NCI-H1930 (cell line): ENCODE results near the gene CNST.
"Not testable (repeated sequence)": the region's sequence is repeated elsewhere in the genome, so short reads cannot be mapped to it uniquely, and the experiment has no call there.

Experiments
- DNase-seq, 2 experiments: peaks; one replicate each; lab custom pipeline; 2025; lab: John Stamatoyannopoulos, UW

CNST gene

DNA sequence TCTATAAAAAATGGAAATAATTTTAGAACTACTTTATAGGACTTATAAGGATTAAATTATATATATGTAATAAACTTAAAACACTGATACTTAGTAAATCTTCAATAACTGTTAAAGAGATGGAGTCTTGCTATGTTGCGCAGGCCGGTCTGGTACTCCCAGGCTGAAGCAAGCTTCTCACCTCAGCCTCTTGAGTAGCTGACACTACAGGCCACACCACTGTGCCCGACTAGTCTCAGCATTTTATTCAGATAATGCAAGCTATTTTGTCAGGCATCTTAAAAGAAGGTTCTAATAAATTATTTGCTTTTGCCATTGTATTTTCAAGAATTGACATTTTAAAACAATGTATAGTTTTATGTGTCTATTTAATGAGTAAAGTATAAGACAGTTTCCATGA lies 20.8 kb downstream of the CNST start:
- no peak for DNase-seq

DNA sequence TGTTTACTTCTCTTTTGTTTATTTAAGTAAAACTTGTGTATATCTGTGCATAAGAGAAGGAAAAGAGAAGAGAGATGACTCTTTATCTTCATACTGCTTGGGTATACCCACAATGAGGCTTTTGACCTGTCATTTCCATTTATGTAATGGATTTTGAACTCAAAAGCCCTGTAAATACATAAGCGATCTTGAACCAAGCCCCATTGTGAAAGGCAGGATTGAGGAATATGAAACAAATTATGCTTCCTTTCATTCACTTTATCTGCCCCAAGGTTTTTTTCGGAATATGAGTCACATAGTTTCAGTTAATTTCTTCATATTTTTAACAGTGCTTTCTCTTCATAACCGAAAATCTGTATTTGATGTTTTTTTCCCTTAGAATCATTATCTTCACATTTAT lies 21.4 kb downstream of the CNST start:
- DNase-seq: no peak

DNA sequence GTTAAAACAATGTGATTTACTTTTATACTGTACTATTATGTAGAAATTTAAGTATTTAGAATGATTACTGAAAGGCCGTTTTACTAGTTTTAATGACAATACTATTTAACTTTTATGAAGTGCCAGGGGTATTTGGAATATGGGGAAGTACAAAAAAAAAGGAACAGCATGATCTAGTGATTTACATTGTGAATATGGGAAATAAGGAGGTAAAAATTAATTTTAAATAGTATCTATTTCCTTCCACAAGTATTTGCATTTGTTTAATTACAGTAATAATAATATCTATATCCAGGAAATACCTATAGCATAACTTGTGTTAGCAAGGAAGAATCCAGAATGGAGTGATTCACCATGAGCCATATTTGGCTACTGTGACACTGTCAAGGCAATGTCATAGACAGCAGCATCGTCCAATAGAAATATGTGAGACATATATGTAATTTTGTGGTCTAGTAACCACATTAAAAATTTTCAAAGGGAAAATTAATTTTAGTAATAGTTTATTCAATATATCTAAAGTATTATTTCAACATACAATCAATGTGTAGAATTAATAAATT lies 22.0 kb downstream of the CNST start:
- DNase-seq: no peak

DNA sequence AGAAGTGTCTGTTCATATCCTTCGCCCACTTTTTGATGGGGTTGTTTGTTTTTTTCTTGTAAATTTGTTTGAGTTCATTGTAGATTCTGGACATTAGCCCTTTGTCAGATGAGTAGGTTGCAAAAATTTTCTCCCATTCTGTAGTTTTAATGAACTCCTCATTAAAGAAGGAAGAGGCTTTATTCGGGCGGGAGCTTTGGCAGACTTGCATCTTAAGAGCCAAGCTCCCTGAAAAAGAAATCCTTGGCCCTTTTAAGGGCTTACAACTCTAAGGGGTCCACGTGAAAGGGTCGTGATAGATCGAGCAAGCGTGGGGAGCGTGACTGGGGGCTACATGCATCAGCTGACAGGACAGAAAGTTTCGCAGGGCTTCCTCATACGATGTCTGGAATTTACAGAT lies 23.7 kb downstream of the CNST start:
- DNase-seq: not testable (repeated sequence)

DNA sequence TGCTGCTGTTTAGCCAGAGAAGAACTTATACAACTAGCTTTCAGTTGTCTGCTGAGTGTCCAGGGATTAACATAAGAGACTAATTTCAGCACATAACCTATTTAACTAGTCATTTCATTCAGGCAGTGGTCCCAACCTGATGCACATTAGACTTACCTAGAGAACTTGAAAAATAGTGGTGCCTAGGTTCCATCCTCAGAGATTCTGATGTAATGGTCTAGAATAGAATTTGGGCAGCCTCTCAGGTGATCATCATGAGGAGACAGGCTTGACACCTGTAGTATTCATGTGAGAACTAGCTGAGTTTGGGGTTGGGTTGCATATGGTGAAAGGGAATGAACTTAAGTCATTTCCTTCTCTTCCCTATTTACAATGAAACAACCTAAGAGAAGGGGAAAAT lies 24.8 kb downstream of the CNST start:
- DNase-seq: no peak

DNA sequence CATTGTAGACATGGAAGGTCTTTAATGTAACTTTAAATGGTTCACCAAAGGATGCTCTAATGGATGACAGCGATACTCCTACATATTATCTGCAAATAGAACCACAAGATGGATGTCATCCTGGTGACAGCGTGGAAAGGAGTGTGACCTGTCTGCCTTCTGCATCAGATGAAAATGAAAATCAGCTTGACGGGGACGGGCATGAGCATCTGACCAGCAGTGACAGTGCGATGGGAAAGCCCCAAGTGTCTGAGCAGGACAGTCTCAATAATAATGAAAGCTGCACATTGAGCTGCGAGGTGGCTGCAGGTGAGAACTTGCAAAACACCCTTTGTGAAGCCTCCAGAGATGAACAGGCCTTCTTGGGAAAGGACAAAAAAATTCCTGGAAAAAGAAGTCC lies 25.2 kb downstream of the CNST start:
- DNase-seq: no peak

DNA sequence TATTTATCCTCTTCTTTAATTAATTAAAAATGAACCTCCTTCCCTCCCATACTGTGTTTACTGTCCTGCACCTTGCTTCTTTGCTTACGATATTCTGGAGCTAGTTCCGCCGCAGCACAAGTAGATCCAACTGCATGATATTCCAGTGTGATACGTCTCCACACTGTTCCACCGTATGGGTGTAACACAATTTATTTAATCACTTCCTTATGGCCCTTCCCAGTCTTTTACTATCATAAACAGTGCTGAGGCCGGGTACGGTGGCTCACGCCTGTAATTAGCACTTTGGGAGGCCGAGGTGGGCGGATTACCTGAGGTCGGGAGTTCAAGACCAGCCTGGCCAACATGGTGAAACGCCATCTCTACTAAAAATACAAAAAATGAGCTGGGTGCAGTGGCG lies 25.7 kb downstream of the CNST start:
- no peak for DNase-seq

DNA sequence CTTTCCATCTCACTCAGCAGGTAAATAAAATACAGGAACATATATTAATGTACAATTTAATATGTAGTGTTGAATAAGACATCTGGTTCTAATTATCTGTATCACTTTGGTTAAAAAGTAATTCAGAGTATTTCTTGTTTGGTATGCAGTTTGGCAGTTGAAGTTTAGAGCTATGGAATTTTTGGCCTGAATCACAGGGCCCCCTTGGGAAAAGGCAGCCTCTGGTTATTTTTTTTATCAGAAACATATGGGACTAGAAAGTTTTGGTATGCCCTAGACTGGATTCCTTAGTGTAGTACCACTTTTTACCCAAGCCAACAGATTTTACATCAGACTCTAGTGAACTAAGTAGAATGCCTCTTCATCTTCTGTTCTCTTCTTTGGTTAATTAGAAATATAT lies 26.4 kb downstream of the CNST start:
- no peak for DNase-seq

DNA sequence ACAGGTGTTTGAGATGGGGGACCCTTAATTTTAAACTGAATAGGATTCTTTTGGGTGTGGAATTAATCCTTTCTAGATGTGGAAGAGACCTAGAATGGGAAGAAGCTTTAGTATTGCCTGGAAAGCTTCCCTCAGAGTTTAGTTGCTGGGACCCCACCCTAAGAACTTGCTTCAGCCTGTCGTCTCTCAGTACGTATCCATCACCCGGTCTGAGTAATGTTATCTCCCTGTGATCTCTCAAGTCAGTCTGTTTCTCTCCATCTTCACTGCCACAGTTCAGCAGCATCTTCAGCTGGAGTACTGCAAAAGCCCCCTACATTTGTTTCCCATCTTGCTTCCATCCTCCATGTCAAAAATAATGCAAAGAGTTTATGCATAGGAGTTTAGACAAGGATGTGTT lies 28.9 kb downstream of the CNST start:
- DNase-seq: no peak

DNA sequence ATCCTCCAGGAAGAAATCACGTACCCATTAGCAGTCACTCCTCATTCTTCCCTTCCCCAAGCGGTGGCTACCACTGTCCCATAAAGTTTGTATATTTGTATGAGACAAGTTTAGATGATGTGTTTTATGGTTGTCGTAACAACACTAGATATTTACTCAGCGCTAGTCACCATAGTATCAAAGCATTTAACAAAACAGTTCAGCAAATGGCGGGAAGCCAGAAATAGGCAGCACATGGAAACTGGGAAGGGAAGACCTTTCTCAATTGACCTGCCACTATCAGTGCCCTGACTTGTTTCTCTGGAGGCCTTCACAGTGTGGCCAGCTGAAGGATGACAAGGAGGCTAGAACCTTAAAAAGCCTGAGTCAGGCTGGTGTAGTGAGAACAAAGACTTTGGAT lies 31.1 kb downstream of the CNST start:
- DNase-seq: no peak

DNA sequence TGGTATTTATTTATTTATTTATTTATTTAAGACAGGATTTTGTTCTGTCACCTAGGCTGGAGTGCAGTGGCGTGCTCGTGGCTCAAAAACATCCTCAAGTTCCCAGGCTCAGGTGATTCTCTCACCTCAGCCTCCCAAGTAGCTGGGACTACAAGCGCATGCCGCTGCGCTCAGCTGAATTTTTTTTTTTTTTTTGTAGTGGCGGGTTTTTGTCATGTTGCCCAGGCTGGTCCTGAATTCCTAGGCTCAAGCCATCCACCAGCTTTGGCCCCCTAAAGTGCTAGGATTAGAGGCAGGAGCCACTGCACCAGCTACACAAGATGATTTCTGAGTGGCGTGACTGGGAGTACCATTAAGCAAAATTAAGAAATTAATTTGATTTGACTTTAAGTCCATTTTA lies 31.7 kb downstream of the CNST start:
- DNase-seq: no peak

DNA sequence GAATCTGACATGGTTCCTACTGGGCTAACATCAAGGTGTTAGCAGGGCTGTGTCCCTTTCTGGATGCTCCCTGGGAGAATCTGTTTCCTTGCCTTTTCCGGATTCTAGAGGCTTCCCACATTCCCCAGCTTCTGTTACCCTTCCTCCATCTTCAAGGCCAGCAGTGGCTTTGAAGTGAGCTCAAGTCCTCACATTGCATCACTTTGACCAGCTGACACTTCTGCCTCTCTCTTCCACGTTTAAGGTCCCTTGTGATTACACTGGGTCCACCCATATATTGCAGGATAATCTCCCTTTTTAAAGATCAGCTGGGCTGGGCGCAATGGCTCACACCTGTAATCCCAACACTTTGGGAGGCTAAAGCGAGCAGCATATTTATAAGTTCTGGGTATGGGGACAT lies 33.1 kb downstream of the CNST start:
- DNase-seq: no peak

DNA sequence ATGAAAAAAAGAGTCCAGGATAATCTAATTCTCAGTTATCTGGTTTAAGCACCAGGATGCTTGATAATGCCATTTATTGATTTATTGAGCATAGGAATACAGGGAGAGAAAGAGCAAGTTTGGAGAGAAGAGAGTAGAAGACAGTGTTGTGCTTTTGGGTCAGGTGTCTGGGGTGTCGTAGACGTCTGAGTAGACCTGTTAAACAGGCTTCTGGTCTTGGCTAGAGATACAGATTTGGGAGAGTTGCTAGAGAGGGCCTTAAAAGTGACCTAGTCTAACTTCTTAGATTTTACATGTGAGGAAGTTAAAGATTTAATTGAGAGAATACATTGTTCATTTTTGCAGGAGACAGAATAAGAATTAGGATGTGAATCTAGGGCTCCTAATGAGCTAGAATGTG lies 34.3 kb downstream of the CNST start:
- no peak for DNase-seq

DNA sequence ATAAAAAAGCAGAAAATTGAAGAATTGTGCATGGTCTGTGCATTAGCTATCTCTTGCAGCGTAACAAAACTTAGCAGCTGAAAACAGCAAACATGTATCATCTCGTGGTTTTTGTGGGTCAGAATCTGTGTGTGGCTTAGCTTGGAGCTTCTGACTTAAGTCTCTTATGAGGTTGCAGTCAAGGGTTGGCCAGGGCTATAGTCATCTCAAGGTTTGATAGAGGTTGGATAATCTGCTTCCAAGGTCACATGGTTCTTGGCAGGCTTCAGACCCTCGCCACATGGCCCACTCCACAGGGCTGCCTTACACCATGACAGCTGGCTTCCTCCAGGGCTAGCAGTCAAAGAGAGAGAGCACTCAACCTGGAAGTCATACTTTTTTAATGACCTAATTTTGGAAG lies 35.9 kb downstream of the CNST start:
- DNase-seq: no peak

DNA sequence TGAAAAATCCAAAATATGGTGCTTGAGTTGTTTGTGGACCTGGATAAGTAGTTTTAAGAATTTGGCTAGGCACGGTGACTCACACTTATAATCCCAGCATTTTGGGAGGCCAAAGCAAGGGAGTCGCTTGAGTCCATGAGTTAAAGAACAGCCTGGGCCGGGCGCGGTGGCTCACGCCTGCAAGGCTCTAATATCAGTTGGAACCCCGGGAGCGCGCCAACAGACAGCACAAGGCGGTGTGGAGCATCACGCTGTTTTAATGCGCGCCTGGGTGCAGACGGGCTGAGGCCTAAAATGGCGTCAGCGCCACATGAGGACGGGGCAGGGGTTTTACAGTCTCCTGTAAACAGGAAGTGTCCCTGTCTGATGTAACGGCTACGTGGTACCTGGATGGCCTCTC lies 39.0 kb downstream of the CNST start:
- not testable (repeated sequence) for DNase-seq

DNA sequence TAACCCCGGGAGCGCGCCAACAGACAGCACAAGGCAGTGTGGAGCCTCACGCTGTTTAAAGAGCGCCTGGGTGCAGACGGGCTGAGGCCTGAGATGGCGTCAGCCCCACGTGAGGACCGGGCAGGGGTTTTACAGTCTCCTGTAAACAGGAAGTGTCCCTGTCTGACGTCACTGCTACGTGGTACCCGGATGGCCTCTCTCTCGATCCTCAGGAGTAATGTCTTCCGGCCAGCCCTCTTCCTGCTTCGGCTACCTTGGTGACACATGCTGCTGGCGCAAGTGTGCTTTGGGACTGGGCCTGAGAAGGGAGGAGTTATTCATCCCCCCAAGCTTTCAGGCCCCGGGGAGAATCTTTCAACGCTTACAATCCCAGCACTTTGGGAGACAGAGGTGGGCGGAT lies 41.2 kb downstream of the CNST start:
- DNase-seq: no peak

DNA sequence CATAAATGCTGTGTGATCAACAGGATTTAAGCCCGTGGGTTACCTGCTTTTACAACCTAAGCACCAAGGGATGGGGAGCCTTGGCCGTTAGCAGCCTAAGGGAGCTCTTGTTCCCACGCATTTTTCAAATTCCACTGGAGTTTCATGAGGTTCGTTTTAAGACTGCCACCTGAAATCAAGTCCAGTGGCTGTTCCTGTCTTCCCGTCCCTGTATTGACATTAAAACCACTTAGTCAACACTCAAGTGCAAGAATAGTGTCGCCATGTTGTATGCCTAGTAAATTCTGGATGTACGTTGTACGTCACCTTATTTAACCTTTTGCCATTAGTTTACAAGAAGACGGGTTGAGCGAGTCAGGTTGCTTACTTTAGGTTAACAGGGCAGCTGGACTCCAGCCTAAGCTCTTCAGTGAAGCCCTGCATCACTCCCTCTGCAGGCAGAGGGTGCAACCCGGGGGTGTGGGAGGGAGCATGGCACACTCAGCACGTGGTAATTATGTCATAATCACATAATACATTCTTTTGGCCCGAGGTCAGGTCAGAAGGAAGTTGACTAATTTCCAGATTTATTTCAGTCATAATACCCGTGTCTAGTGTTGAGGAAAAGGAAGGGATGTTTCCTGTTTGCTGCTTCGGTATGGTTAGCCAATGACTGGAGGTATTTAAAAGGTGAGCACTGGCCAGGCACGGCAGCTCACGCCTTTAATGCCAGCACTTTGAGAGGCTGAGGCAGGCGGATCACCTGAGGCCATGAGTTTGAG lies 42.5 kb downstream of the CNST start:
- DNase-seq: no peak

DNA sequence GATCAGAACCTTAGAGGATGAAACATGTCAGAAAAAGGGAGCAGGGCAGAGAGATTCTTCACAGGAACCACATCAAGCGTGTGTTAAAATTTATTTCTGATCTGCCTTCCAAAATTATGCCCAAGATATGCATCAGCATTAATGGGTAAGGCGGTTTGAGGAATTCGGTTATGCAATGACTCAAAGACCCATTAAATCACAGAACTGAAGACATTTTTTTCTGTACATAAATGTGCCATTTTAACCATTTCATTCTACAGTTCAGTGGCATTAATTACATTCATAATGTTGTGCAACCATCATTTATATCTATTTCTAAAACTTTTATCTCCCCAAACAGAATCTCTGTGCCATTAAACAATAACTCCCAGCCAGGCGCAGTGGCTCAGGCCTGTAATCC lies 43.4 kb downstream of the CNST start:
- no peak for DNase-seq

DNA sequence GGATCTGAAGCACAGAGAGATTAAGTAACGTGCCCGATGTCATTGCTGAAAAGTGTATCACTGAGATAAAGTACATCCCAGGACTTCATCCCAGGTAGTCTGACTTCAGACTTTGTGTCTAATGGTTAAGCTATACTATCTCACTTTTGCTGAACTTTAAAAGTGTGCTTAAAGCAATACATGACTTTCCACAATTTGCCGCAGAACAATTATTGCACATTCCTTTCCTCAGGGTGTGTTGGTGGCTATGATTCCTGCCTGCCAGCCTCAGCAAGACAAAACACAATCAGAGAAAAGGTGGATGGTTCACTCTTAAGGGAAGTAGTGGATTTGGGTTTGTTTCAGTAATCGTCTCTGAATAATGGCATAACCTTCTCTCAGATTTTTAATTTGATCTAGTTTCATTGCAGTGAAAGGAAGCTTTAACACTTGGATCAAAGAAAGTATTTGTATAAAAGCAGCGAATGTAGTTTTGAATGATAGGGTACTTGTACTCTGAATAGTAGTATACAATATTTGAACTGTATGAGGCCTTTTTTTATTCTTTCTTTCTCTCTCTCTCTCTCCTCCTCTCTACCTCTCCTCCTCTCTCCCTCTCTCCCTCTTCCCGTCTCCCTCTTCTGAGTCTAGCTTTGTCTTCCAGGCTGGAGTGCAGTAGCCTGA lies 47.0 kb downstream of the CNST start:
- no peak for DNase-seq

DNA sequence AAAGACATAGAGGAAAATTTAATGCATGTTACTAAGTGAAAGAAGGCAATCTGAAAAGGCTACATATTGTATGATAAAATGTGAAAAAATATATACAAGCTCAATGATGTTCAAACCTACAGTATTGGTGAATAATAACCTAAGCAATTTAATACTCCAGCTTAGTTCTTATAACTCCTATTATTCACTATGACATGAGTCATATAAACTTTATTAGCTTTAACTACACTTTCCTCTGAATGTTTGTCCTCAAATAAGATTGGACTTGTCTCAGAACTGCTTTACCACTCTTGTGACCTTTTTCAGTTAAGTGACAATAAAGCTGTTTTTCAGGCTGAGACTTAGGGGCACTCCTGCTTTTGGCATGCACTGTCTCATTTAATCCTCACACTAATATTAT lies 50.9 kb downstream of the CNST start:
- DNase-seq: no peak

DNA sequence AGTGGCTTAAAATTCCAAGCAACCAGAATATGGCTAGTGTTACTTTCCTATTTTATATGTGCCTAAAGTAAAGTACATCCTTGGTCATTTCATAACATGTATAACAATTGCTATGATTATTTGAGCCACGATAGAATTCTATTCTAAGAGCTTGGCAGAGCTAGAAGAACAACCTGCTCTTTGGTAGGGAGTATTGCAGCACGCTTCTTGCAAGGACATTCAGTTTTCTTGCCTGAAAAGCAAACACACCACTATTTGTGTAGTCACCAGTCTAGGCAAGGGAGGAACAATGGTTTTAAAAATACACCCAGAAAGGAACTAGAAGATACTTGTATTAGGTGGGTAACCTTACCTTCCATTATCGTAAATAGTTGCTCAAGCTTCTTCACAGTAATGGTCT lies 51.5 kb downstream of the CNST start:
- DNase-seq: no peak

DNA sequence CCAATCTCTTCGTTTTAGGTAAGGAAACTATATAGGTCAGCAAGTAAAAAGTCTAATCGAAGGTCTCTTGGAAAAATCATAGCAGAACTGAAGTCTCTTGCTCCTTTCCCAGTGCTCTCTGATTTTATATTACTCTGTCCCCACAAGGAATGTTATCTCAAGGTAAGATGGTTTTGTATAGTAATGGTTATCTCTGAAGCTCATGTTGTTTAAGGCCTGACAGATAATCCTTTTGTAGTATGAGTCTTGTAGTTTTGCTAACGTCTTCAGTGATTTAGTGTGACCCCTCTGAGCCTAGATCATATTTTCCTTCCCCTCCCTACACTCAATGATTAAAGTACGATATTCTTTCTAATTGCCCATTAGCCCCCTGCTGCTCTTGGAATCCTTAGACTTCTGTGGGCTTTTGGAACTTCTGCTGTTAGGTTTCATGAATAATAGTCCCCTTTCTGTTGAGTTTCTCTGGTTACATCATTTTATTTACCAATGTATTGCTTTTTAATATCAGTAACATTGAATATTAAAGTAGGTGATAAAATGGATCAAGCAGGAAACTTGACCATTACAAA lies 52.1 kb downstream of the CNST start:
- DNase-seq: no peak

DNA sequence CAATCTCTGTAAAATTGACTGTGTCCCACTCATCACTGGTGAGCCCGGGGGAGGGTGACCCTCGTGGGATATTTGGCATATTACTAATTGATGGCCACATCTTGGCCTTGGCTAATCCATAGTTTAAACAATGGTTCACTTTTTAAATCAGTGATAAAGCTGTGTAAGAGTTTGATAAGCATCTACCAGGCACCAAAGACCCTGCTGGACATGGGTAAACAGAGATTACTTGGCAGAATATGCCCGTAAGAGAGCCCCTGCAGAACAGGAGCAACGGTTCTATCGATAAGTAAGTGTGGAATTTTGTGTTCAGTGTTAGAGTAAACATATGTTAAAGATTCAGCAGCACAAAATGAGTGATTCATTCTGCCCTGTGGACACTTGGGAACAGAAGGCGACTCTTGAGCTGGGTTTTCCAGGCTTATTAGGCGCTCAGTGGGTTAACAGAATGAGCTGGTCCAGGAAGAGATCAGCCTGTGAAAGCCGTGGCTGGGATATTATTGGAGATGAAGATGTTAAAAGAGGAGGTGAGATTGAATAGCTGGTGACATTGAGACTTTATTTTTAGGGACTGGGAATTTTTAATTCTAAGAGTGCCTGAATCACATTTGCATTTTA lies 55.9 kb downstream of the CNST start:
- no peak for DNase-seq
